H9 (cell line): Measurements from ENCODE around the gene SPATA31E1. TPM values are rescaled to one million over a fixed set of nuclear protein-coding genes. Genes with fewer than 3 reads are reported as not detected.
"Not testable (repeated sequence)": the region's sequence is repeated elsewhere in the genome, so short reads cannot be mapped to it uniquely, and the experiment has no call there.

Source experiments
- DNase-seq: peaks from one replicate; pipeline ENCODE4 v3.0.0-alpha.2; 2017
- H2AFZ ChIP-seq: one replicate; pipeline ENCODE4 v1.6.1; 2013; ENCODE audit warnings: mild to moderate bottlenecking, low read length, control low read depth, moderate library complexity
- H2AK5ac ChIP-seq: 2 replicates; pipeline ENCODE4 v1.6.1; 2013; ENCODE audit warnings: low read length, control low read depth, mixed read lengths; ENCODE audit not compliant: insufficient read length
- H2BK120ac ChIP-seq: one replicate; pipeline ENCODE4 v1.6.1; 2013; ENCODE audit warnings: low read depth, mild to moderate bottlenecking, low read length, control low read depth, inconsistent platforms; ENCODE audit not compliant: poor library complexity, severe bottlenecking
- H2BK12ac ChIP-seq: 2 replicates; pipeline ENCODE4 v1.6.1; 2013; ENCODE audit warnings: low read length, control low read depth, mixed read lengths, low read depth; ENCODE audit not compliant: insufficient read length
- H2BK15ac ChIP-seq: 2 replicates; pipeline ENCODE4 v1.6.1; 2013; ENCODE audit warnings: low read depth, low read length, control low read depth
- H2BK20ac ChIP-seq: one replicate; pipeline ENCODE4 v1.6.1; 2013; ENCODE audit warnings: low read depth, mild to moderate bottlenecking, low read length, control low read depth, inconsistent platforms; ENCODE audit not compliant: poor library complexity, severe bottlenecking
- H2BK5ac ChIP-seq: 2 replicates; pipeline ENCODE4 v1.6.1; 2013; ENCODE audit warnings: low read length, control low read depth, mixed read lengths; ENCODE audit not compliant: insufficient read length
- H3K14ac ChIP-seq: 2 replicates; pipeline ENCODE4 v1.6.1; 2013; ENCODE audit warnings: low read length, control low read depth; ENCODE audit not compliant: insufficient read depth
- H3K18ac ChIP-seq: 2 replicates; pipeline ENCODE4 v1.6.1; 2013; ENCODE audit warnings: low read depth, mild to moderate bottlenecking, mixed read lengths, low read length, control low read depth; ENCODE audit not compliant: insufficient read length
- H3K23ac ChIP-seq: 2 replicates; pipeline ENCODE4 v1.6.1; 2013; ENCODE audit warnings: low read length, control low read depth, mixed read lengths, low read depth; ENCODE audit not compliant: insufficient read length
- H3K23me2 ChIP-seq: 2 replicates; pipeline ENCODE4 v1.6.1; 2013; ENCODE audit warnings: low read depth, mild to moderate bottlenecking, mixed read lengths, low read length, control low read depth; ENCODE audit not compliant: insufficient read length, poor library complexity, severe bottlenecking
- H3K27ac ChIP-seq: 2 replicates; pipeline ENCODE4 v1.5.1; 2013; ENCODE audit warnings: low read length, control low read depth, mixed read lengths, low read depth; ENCODE audit not compliant: insufficient read length
- H3K27me3 ChIP-seq: 2 replicates; pipeline ENCODE4 v1.6.1; 2013; ENCODE audit warnings: low read length, control low read depth, inconsistent platforms; ENCODE audit not compliant: insufficient read depth
- H3K4ac ChIP-seq: 2 replicates; pipeline ENCODE4 v1.6.1; 2013; ENCODE audit warnings: low read depth, mild to moderate bottlenecking, control low read depth, inconsistent platforms, low read length, moderate library complexity
- H3K4me1 ChIP-seq: 2 replicates; pipeline ENCODE4 v1.6.1; 2013; ENCODE audit warnings: low read length, control low read depth, inconsistent platforms; ENCODE audit not compliant: insufficient read depth
- H3K4me2 ChIP-seq: 2 replicates; pipeline ENCODE4 v1.6.1; 2013; ENCODE audit warnings: low read length, control low read depth, mixed read lengths; ENCODE audit not compliant: insufficient read length, insufficient read depth
- H3K56ac ChIP-seq: 2 replicates; pipeline ENCODE4 v1.6.1; 2013; ENCODE audit warnings: low read depth, mild to moderate bottlenecking, mixed read lengths, low read length, control low read depth; ENCODE audit not compliant: insufficient read length
- H3K79me1 ChIP-seq: 2 replicates; pipeline ENCODE4 v1.6.1; 2013; ENCODE audit warnings: low read depth, mild to moderate bottlenecking, moderate library complexity, low read length, control low read depth, inconsistent platforms; ENCODE audit not compliant: insufficient read depth, poor library complexity, severe bottlenecking
- H3K79me2 ChIP-seq: 2 replicates; pipeline ENCODE4 v1.6.1; 2013; ENCODE audit warnings: low read length, control low read depth, inconsistent platforms; ENCODE audit not compliant: insufficient read depth
- H3K9ac ChIP-seq: 2 replicates; pipeline ENCODE4 v1.6.1; 2013; ENCODE audit warnings: low read length, control low read depth, mixed read lengths; ENCODE audit not compliant: insufficient read length; ENCODE audit errors: extremely low read depth
- H3K9me3 ChIP-seq: one replicate; pipeline ENCODE4 v1.6.1; 2013; ENCODE audit warnings: low read depth, low read length, inconsistent platforms; ENCODE audit not compliant: control insufficient read depth
- H3T11ph ChIP-seq: one replicate; pipeline ENCODE4 v1.6.1; 2013; ENCODE audit warnings: mild to moderate bottlenecking, low read length, control low read depth, inconsistent platforms
- H4K20me1 ChIP-seq: one replicate; pipeline ENCODE4 v1.6.1; 2013; ENCODE audit not compliant: control insufficient read depth, insufficient read length, insufficient read depth
- H4K5ac ChIP-seq: 2 replicates; pipeline ENCODE4 v1.6.1; 2013; ENCODE audit warnings: low read depth, mild to moderate bottlenecking, mixed read lengths, low read length, control low read depth; ENCODE audit not compliant: insufficient read length
- H4K8ac ChIP-seq: replicated peaks from 2 replicates; pipeline ENCODE4 v1.6.1; 2013; ENCODE audit warnings: low read length, control low read depth, mixed read lengths, low read depth; ENCODE audit not compliant: insufficient read length
- H4K91ac ChIP-seq: 2 replicates; pipeline ENCODE4 v1.6.1; 2013; ENCODE audit warnings: low read depth, mild to moderate bottlenecking, moderate library complexity, mixed read lengths, low read length, control low read depth; ENCODE audit not compliant: insufficient read length
- H3K27ac Mint-ChIP-seq, 3 experiments: 2 replicates in 2 of 3; 3 replicates in 1 of 3; pipeline ENCODE4 v1.8.0; 2020 to 2021; ENCODE audit warnings: mixed read lengths in 3 of 3, mild to moderate bottlenecking in 1 of 3, moderate library complexity in 1 of 3
- H3K27me3 Mint-ChIP-seq: 2 replicates; pipeline ENCODE4 v1.8.0; 2021; ENCODE audit warnings: low read depth, mild to moderate bottlenecking, moderate library complexity, mixed read lengths
- H3K36me3 Mint-ChIP-seq, 3 experiments: 2 replicates in 2 of 3; 3 replicates in 1 of 3; pipeline ENCODE4 v1.8.0; 2020 to 2021; ENCODE audit warnings: low read depth in 3 of 3, mixed read lengths in 3 of 3; ENCODE audit not compliant: insufficient read depth in 1 of 3
- H3K4me1 Mint-ChIP-seq, 2 experiments: 2 replicates each; pipeline ENCODE4 v1.8.0; 2020; ENCODE audit warnings: mixed read lengths in 2 of 2
- H3K4me3 Mint-ChIP-seq, 2 experiments: 2 replicates in 1 of 2; 3 replicates in 1 of 2; pipeline ENCODE4 v1.8.0; 2020 to 2021; ENCODE audit warnings: mild to moderate bottlenecking in 2 of 2, mixed read lengths in 2 of 2, moderate library complexity in 1 of 2
- H3K9me3 Mint-ChIP-seq, 2 experiments: 2 replicates in 1 of 2; 3 replicates in 1 of 2; pipeline ENCODE4 v1.8.0; 2020; ENCODE audit warnings: mild to moderate bottlenecking in 2 of 2, mixed read lengths in 2 of 2, moderate library complexity in 1 of 2
- CTCF ChIP-seq: fragments of 200-600 bp; sonication (generic); conservative IDR thresholded peaks from 3 replicates; pipeline ENCODE4 v1.8.0; 2021; ENCODE audit warnings: antibody characterized with exemption, mild to moderate bottlenecking
- whole genome bisulfite sequencing: extraction: QIAGEN DNeasy Blood & Tissue Kit; methylation state at CpG from one replicate; pipeline ENCODE4 v1.1.7; 2013; ENCODE audit warnings: missing lambda C conversion rate, low lambda C conversion rate, mixed read lengths; ENCODE audit not compliant: insufficient read length; ENCODE audit errors: extremely low coverage; 5-methylcytosine and 5-hydroxymethylcytosine counted together
- total RNA-seq: library from RNA; stranded (reverse); gene quantifications from 2 replicates; pipeline ENCODE4 v1.2.1, GENCODE V29; 2021

Gene SPATA31E1
- total RNA-seq, 1 experiment from 2014 or later, result 0.09 TPM

- no peak for TF ChIP-seq CTCF
- no peak for DNase-seq
- Histone ChIP-seq H4K20me1 (no peaks in the 10 kb centered on the region), H3K4ac (no peak overlapping the region), H3K79me1 (no peaks in the 10 kb centered on the region), H3K9me3 (no peaks in the 10 kb centered on the region), H2BK120ac (no peak overlapping the region), H4K5ac (no peak overlapping the region), H3K23me2 (no peaks in the 10 kb centered on the region), H3K27ac (no peak overlapping the region), H3K9ac (no peak overlapping the region), H2BK5ac (no peak overlapping the region), H3K14ac (no peak overlapping the region), H3K18ac (no peak overlapping the region), H4K8ac (no peak overlapping the region), H3K56ac (no peak overlapping the region), H3K4me1 (no peaks in the 10 kb centered on the region), H3K4me2 (no peak overlapping the region), H3K79me2 (no peaks in the 10 kb centered on the region), H2BK12ac (no peak overlapping the region), H2AK5ac (no peak overlapping the region), H3K27me3 (no peaks in the 10 kb centered on the region), H3K23ac (no peak overlapping the region), H2BK15ac (no peak overlapping the region), H3T11ph (no peak overlapping the region), H4K91ac (no peak overlapping the region), H2AFZ (no peak overlapping the region), H2BK20ac (no peak overlapping the region)
- peaks cover 9 to 15% of the 10 kb centered on the region in 2 experiments for H3K4me1 Mint-ChIP-seq
- H3K4me3 Mint-ChIP-seq, result no peak overlapping the region
- H3K27me3 Mint-ChIP-seq, result peaks cover 2% of the 10 kb centered on the region; the same call in 1 of the 2 replicates
- H3K27ac Mint-ChIP-seq, result no peak overlapping the region
- no peaks in the 10 kb centered on the region for H3K36me3 Mint-ChIP-seq
- no peaks in the 10 kb centered on the region for H3K9me3 Mint-ChIP-seq
- no CpG with 5 or more reads among the region's 4 CpGs for WGBS
These were observed 32.3 kb upstream of the SPATA31E1 start for GRCh38 chr9:87850391-87850790.

- not testable (repeated sequence) for H3K9ac ChIP-seq, H3K4me3 Mint-ChIP-seq, H2BK5ac ChIP-seq, H2BK15ac ChIP-seq, H3K9me3 ChIP-seq, H2BK12ac ChIP-seq, H3K36me3 Mint-ChIP-seq, H3K27ac ChIP-seq, H3K4ac ChIP-seq, H2AK5ac ChIP-seq, H4K20me1 ChIP-seq, H3K18ac ChIP-seq, H2BK120ac ChIP-seq, H3T11ph ChIP-seq, H3K79me1 ChIP-seq, H3K4me2 ChIP-seq, H3K23ac ChIP-seq, H2AFZ ChIP-seq, DNase-seq, H3K23me2 ChIP-seq, H3K27ac Mint-ChIP-seq, H3K4me1 ChIP-seq, H4K8ac ChIP-seq, H3K14ac ChIP-seq, H3K9me3 Mint-ChIP-seq, H3K79me2 ChIP-seq, H3K27me3 ChIP-seq, H3K27me3 Mint-ChIP-seq, H4K91ac ChIP-seq, H2BK20ac ChIP-seq, H3K56ac ChIP-seq, H4K5ac ChIP-seq
- H3K4me1 Mint-ChIP-seq, result peaks cover 17% of the 10 kb centered on the region in 2 experiments
- no CpG with 5 or more reads among the region's 4 CpGs for WGBS
These were observed 31.5 kb upstream of the SPATA31E1 start for GRCh38 chr9:87851186-87851585.
